GM12872 (cell line): ENCODE measurements around the gene CTNNA3.

Experiments used
- CTCF ChIP-seq: IDR thresholded peaks from 3 replicates; pipeline ENCODE4 v1.5.1; 2011; ENCODE audit warnings: low read depth, mild to moderate bottlenecking, low read length, moderate library complexity; ENCODE audit not compliant: insufficient read depth

Gene CTNNA3

GRCh38 chr10:65950075-65950474 is 1745.9 kb downstream of the CTNNA3 start:
- TF ChIP-seq CTCF: no peak

- TF ChIP-seq CTCF: no peak
Measured at GRCh38 chr10:65949526-65949925, 1746.5 kb downstream of the CTNNA3 start.

- TF ChIP-seq CTCF: no peak
Measured at GRCh38 chr10:65945061-65945460, 1750.9 kb downstream of the CTNNA3 start.

GRCh38 chr10:65943451-65943850 is 1752.5 kb downstream of the CTNNA3 start:
- no peak for TF ChIP-seq CTCF

GRCh38 chr10:65940816-65941662 is 1755.0 kb downstream of the CTNNA3 start:
- no peak for TF ChIP-seq CTCF

GRCh38 chr10:65940105-65940504 is 1755.9 kb downstream of the CTNNA3 start:
- TF ChIP-seq CTCF: no peak

- no peak for TF ChIP-seq CTCF
Measured at GRCh38 chr10:65931291-65932070, 1764.5 kb downstream of the CTNNA3 start.
